Liver (tissue), 9 donors: ENCODE results near the gene MPPED2. TPM values are rescaled to one million over a fixed set of nuclear protein-coding genes. Genes with fewer than 3 reads are reported as not detected.

ENCODE experiments used
- DNase-seq: peaks from one replicate; pipeline ENCODE4 v3.0.0-alpha.2; 2017; ENCODE audit warnings: low spot score
- H3K27ac ChIP-seq, 2 donors: one replicate each; pipeline ENCODE4 v1.7.0; 2013; ENCODE audit warnings: inconsistent platforms in 2 of 2, low read length in 2 of 2, control low read depth in 1 of 2, low read depth in 1 of 2, mild to moderate bottlenecking in 1 of 2
- H3K27me3 ChIP-seq, 4 donors: one replicate each; pipeline versions ENCODE4 v1.6.1 to v1.7.0; 2013; ENCODE audit warnings: low read length in 3 of 4, inconsistent platforms in 1 of 4, mild to moderate bottlenecking in 1 of 4, moderate library complexity in 1 of 4; ENCODE audit not compliant: control insufficient read depth in 4 of 4, insufficient read depth in 4 of 4
- H3K36me3 ChIP-seq, 4 donors: one replicate each; pipeline versions ENCODE4 v1.6.1 to v1.7.0; 2013; ENCODE audit warnings: low read length in 3 of 4, mild to moderate bottlenecking in 3 of 4, low read depth in 1 of 4, moderate library complexity in 1 of 4; ENCODE audit not compliant: control insufficient read depth in 4 of 4, insufficient read depth in 3 of 4
- H3K4me1 ChIP-seq, 4 donors: one replicate each; pipeline versions ENCODE4 v1.6.1 to v1.7.0; 2013; ENCODE audit warnings: low read length in 3 of 4, mild to moderate bottlenecking in 3 of 4, moderate library complexity in 1 of 4; ENCODE audit not compliant: control insufficient read depth in 4 of 4, insufficient read depth in 4 of 4
- H3K4me3 ChIP-seq, 3 donors: one replicate each; pipeline versions ENCODE4 v1.6.1 to v1.7.0; 2013; ENCODE audit warnings: low read length in 3 of 3, control low read depth in 1 of 3, low read depth in 1 of 3, mild to moderate bottlenecking in 1 of 3
- H3K9ac ChIP-seq, 2 donors: one replicate each; pipeline ENCODE4 v1.7.0; 2013; ENCODE audit warnings: low read length in 2 of 2, mild to moderate bottlenecking in 2 of 2, moderate library complexity in 2 of 2, control low read depth in 1 of 2, low read depth in 1 of 2
- H3K9me3 ChIP-seq, 4 donors: one replicate each; pipeline versions ENCODE4 v1.6.1 to v1.7.0; 2013; ENCODE audit warnings: low read length in 3 of 4; ENCODE audit not compliant: control insufficient read depth in 4 of 4
- ATF3 ChIP-seq: IDR thresholded peaks from 2 replicates; pipeline ENCODE4 v1.6.1; 2016; ENCODE audit warnings: antibody characterized with exemption
- CTCF ChIP-seq: fragments of 150-350 bp; IDR thresholded peaks from 2 replicates; pipeline ENCODE4 v1.5.1; 2017; ENCODE audit warnings: improper control_type of control experiment, low read depth, low read length; ENCODE audit not compliant: missing input control
- EGR1 ChIP-seq, 2 donors: IDR thresholded peaks; 2 replicates each; pipeline ENCODE4 v1.6.1; 2016 to 2018; ENCODE audit warnings: antibody characterized with exemption in 2 of 2, low read depth in 2 of 2
- FOXA1 ChIP-seq: IDR thresholded peaks from 2 replicates; pipeline ENCODE4 v1.6.1; 2016; ENCODE audit warnings: antibody characterized with exemption
- FOXA2 ChIP-seq: IDR thresholded peaks from 2 replicates; pipeline ENCODE4 v1.6.1; 2016; ENCODE audit warnings: antibody characterized with exemption
- HNF4A ChIP-seq, 2 donors: conservative IDR thresholded peaks; 2 replicates each; pipeline ENCODE4 v1.6.1; 2016; ENCODE audit warnings: antibody characterized with exemption in 2 of 2, mild to moderate bottlenecking in 2 of 2
- HNF4G ChIP-seq: IDR thresholded peaks from 2 replicates; pipeline ENCODE4 v1.6.1; 2016; ENCODE audit warnings: antibody characterized with exemption
- JUND ChIP-seq, 2 donors: IDR thresholded peaks; 2 replicates each; pipeline ENCODE4 v1.6.1; 2016; ENCODE audit warnings: antibody characterized with exemption in 2 of 2
- MAX ChIP-seq: IDR thresholded peaks from 2 replicates; pipeline ENCODE4 v1.6.1; 2016; ENCODE audit warnings: antibody characterized with exemption
- NR2F2 ChIP-seq: IDR thresholded peaks from 2 replicates; pipeline ENCODE4 v1.6.1; 2016; ENCODE audit warnings: antibody characterized with exemption
- RAD21 ChIP-seq, 2 donors: IDR thresholded peaks; 2 replicates each; pipeline ENCODE4 v1.6.1; 2016; ENCODE audit warnings: antibody characterized with exemption in 2 of 2, mild to moderate bottlenecking in 2 of 2
- REST ChIP-seq: IDR thresholded peaks from 2 replicates; pipeline ENCODE4 v1.6.1; 2016; ENCODE audit warnings: antibody characterized with exemption, mild to moderate bottlenecking
- RXRA ChIP-seq, 2 donors: IDR thresholded peaks; 2 replicates each; pipeline ENCODE4 v1.6.1; 2017 to 2018; ENCODE audit warnings: antibody characterized with exemption in 2 of 2, mild to moderate bottlenecking in 1 of 2
- SP1 ChIP-seq: IDR thresholded peaks from 2 replicates; pipeline ENCODE4 v1.6.1; 2018; ENCODE audit warnings: antibody characterized with exemption, mild to moderate bottlenecking
- TAF1 ChIP-seq: conservative IDR thresholded peaks from 2 replicates; pipeline ENCODE4 v1.6.1; 2016; ENCODE audit warnings: antibody characterized with exemption, mild to moderate bottlenecking
- YY1 ChIP-seq: IDR thresholded peaks from 2 replicates; pipeline ENCODE4 v1.6.1; 2016; ENCODE audit warnings: antibody characterized with exemption, mild to moderate bottlenecking
- WGBS: extraction: QIAGEN DNeasy Blood & Tissue Kit; methylation state at CpG from one replicate; pipeline ENCODE4 v1.1.7; 2013; 5-methylcytosine and 5-hydroxymethylcytosine counted together
- polyA plus RNA-seq, 2 donors: library from polyadenylated mRNA; stranded (reverse) in 1 of 2; unstranded in 1 of 2; fragments of 200-250 nt in 1 of 2; fragments of >200 nt in 1 of 2; fragmentation: Nextera tagmentation in 1 of 2; extraction: Ambion mirVana in 1 of 2; gene quantifications; one replicate each; pipeline versions ENCODE4 v1.2.1 to v1.2.3, GENCODE V29; 2013 to 2015
- total RNA-seq, 2 donors: library from RNA; depleted of rRNA; stranded (reverse); fragments of >200 nt; gene quantifications; one replicate each; pipeline ENCODE4 v1.2.3, GENCODE V29; 2014
- TF ChIP-seq, protein P1 (sequence below): IDR thresholded peaks from 2 replicates; pipeline ENCODE4 v1.6.1; 2016; ENCODE audit warnings: antibody characterized with exemption
- donor health status: healthy.
- donor health status: healthy.
- donor health status: healthy.
- donor health status: healthy.
- donor health status: healthy.

MPPED2 gene
- total and polyA plus RNA-seq, 4 donors, result 0.22 to 1.6 (median 0.47) TPM

GRCh38 chr11:30422447-30423278 lies 163.5 kb downstream of the MPPED2 start:
- TF ChIP-seq EGR1 (IDR thresholded peaks at IDR 0.05; ENCODE audit: low read depth in 2 of 2) (no peak), NR2F2 (no peak), MAX (no peak), ATF3 (no peak), RAD21 (IDR thresholded peaks at IDR 0.05) (no peak), CTCF (no peak), FOXA2 (no peak), RXRA (IDR thresholded peaks at IDR 0.05) (no peak), HNF4G (no peak), HNF4A (conservative IDR thresholded peaks at IDR 0.05) (no peak), REST (no peak), YY1 (no peak), SP1 (no peak), TAF1 (no peak), JUND (IDR thresholded peaks at IDR 0.05) (no peak), FOXA1 (no peak)
- TF ChIP-seq, protein P1, sequence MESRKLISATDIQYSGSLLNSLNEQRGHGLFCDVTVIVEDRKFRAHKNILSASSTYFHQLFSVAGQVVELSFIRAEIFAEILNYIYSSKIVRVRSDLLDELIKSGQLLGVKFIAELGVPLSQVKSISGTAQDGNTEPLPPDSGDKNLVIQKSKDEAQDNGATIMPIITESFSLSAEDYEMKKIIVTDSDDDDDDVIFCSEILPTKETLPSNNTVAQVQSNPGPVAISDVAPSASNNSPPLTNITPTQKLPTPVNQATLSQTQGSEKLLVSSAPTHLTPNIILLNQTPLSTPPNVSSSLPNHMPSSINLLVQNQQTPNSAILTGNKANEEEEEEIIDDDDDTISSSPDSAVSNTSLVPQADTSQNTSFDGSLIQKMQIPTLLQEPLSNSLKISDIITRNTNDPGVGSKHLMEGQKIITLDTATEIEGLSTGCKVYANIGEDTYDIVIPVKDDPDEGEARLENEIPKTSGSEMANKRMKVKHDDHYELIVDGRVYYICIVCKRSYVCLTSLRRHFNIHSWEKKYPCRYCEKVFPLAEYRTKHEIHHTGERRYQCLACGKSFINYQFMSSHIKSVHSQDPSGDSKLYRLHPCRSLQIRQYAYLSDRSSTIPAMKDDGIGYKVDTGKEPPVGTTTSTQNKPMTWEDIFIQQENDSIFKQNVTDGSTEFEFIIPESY, result no peak
- Histone ChIP-seq H3K4me3 (no peak overlapping the region), H3K27me3 (no peaks in the 10 kb centered on the region), H3K36me3 (no peaks in the 10 kb centered on the region), H3K9ac (no peak overlapping the region), H3K9me3 (no peaks in the 10 kb centered on the region), H3K4me1 (peaks cover 0 to 9% (median 2%) of the 10 kb centered on the region in 4 donors), H3K27ac (no peak overlapping the region)
- 29% methylated on average over 5 of the region's 5 CpGs for WGBS
- no peak for DNase-seq
